GM12878 (cell line): ENCODE results near the gene LASP1. TPM values are rescaled to one million over a fixed set of nuclear protein-coding genes. Genes with fewer than 3 reads are reported as not detected.
A peak's percentile ranks its signal among the peaks of the same experiment; 100 is the strongest.

Source experiments
- ATAC-seq: fragments of 200-7000 bp; cut with Tn5 transposase; 3 replicates; pipeline ENCODE4 v1.9.1; 2020; ENCODE audit warnings: mild to moderate bottlenecking, moderate library complexity
- BruUV-seq: library from RNA; stranded (reverse); fragments of 400-500 nt; replicated peaks from 2 replicates; lab custom pipeline; 2021; lab: Mats Ljungman, UMichigan
- CTCF ChIA-PET: fragments of 300-600 bp; sonication (Branson Sonifier 250); formaldehyde crosslinking; extraction: SDS; loops from one replicate; lab custom pipeline; 2021; ENCODE audit warnings: inconsistent platforms; lab: Yijun Ruan, JAX
- POLR2A ChIA-PET: fragments of 350-600 bp; formaldehyde crosslinking; extraction: SDS; loops from one replicate; lab custom pipeline; 2021; ENCODE audit warnings: inconsistent platforms; lab: Charles Lee
- RAD21 ChIA-PET: fragments of 300-600 bp; sonication (Branson Sonifier 250); formaldehyde crosslinking; loops from one replicate; lab custom pipeline; 2023; ENCODE audit warnings: antibody characterized with exemption; ENCODE audit not compliant: unreplicated experiment; lab: Charles Lee
- SMC1A ChIA-PET: fragments of 300-600 bp; sonication (Branson Sonifier 250); formaldehyde crosslinking; loops from one replicate; lab custom pipeline; 2023; ENCODE audit not compliant: unreplicated experiment, uncharacterized antibody; lab: Charles Lee
- DNase-seq: peaks from one replicate; pipeline ENCODE4 v3.0.0-alpha.2; 2011; ENCODE audit warnings: low read depth, low spot score
- FAIRE-seq: peaks from 3 replicates; lab custom pipeline; 2011; peaks lifted over from hg19 to GRCh38; lab: Jason Lieb, UNC
- H2AFZ ChIP-seq: 2 replicates; pipeline ENCODE4 v1.6.0; 2011; ENCODE audit warnings: low read depth, low read length, control low read depth; ENCODE audit not compliant: control insufficient read depth
- H3K27ac ChIP-seq: 2 replicates; pipeline ENCODE4 v1.5.1; 2011; ENCODE audit warnings: control low read depth; ENCODE audit not compliant: control insufficient read depth, insufficient read depth
- H3K27me3 ChIP-seq, 2 experiments: replicated peaks in 1 of 2; 2 replicates each; pipeline versions ENCODE4 v1.6.0 to v1.6.1; 2011; ENCODE audit warnings: low read length in 1 of 2; ENCODE audit not compliant: control insufficient read depth in 2 of 2, insufficient read depth in 2 of 2
- H3K36me3 ChIP-seq, 2 experiments: 2 replicates each; pipeline ENCODE4 v1.5.1; 2011; ENCODE audit warnings: low read length in 1 of 2; ENCODE audit not compliant: control insufficient read depth in 2 of 2, insufficient read depth in 2 of 2
- H3K4me1 ChIP-seq: 2 replicates; pipeline ENCODE4 v1.6.1; 2011; ENCODE audit warnings: mild to moderate bottlenecking, low read length, moderate library complexity, mixed read lengths; ENCODE audit not compliant: control insufficient read depth, insufficient read depth
- H3K4me2 ChIP-seq: 2 replicates; pipeline ENCODE4 v1.6.0; 2011; ENCODE audit warnings: control low read depth; ENCODE audit not compliant: control insufficient read depth, insufficient read depth
- H3K4me3 ChIP-seq: fragments of 200-600 bp; sonication (generic); 2 replicates; pipeline ENCODE4 v1.5.1; 2016
- H3K79me2 ChIP-seq: 2 replicates; pipeline ENCODE4 v1.6.0; 2011; ENCODE audit warnings: low read length; ENCODE audit not compliant: control insufficient read depth, insufficient read depth
- H3K9ac ChIP-seq: 2 replicates; pipeline ENCODE4 v1.8.0; 2011; ENCODE audit warnings: low read length, control low read depth, mixed read lengths; ENCODE audit not compliant: control insufficient read depth, insufficient read depth
- H3K9me3 ChIP-seq: replicated peaks from 3 replicates; pipeline ENCODE4 v1.5.1; 2011; ENCODE audit warnings: mild to moderate bottlenecking, low read length; ENCODE audit not compliant: control insufficient read depth, insufficient read depth
- H4K20me1 ChIP-seq: 2 replicates; pipeline ENCODE4 v1.6.0; 2011; ENCODE audit not compliant: control insufficient read depth, insufficient read depth
- CREB1 ChIP-seq: IDR thresholded peaks from 2 replicates; pipeline ENCODE4 v1.6.1; 2012; ENCODE audit warnings: low read depth, mild to moderate bottlenecking, inconsistent platforms
- CREM ChIP-seq: IDR thresholded peaks from 2 replicates; pipeline ENCODE4 v1.6.1; 2014; ENCODE audit warnings: antibody characterized with exemption, low read depth
- GABPA ChIP-seq: IDR thresholded peaks from 2 replicates; pipeline ENCODE4 v1.6.1; 2014; ENCODE audit warnings: antibody characterized with exemption, low read depth, mild to moderate bottlenecking, inconsistent platforms
- GATAD2B ChIP-seq: fragments of 450-650 bp; conservative IDR thresholded peaks from 2 replicates; pipeline ENCODE4 v1.6.1; 2017; ENCODE audit warnings: low read depth, mild to moderate bottlenecking, moderate library complexity
- IKZF2 ChIP-seq, 2 experiments: fragments of 450-650 bp; IDR thresholded peaks; 2 replicates each; pipeline ENCODE4 v1.6.1; 2017; ENCODE audit warnings: mild to moderate bottlenecking in 2 of 2, moderate library complexity in 2 of 2
- JUNB ChIP-seq: IDR thresholded peaks from 2 replicates; pipeline ENCODE4 v1.6.1; 2016; ENCODE audit warnings: antibody characterized with exemption, mild to moderate bottlenecking
- LARP7 ChIP-seq: fragments of 450-650 bp; IDR thresholded peaks from 2 replicates; pipeline ENCODE4 v1.6.1; 2017; ENCODE audit warnings: mild to moderate bottlenecking
- MXI1 ChIP-seq: fragments of 150-350 bp; IDR thresholded peaks from 2 replicates; pipeline ENCODE4 v1.6.1; 2011; ENCODE audit warnings: low read depth, mild to moderate bottlenecking, inconsistent platforms, low read length, improper control_type of control experiment
- MYC ChIP-seq: IDR thresholded peaks from 2 replicates; pipeline ENCODE4 v1.6.1; 2011; ENCODE audit warnings: mild to moderate bottlenecking, low read length, moderate library complexity, inconsistent platforms; ENCODE audit not compliant: insufficient read depth, insufficient replicate concordance, insufficient read length, severe bottlenecking
- PAX8 ChIP-seq: fragments of 450-650 bp; IDR thresholded peaks from 2 replicates; pipeline ENCODE4 v1.6.1; 2017; ENCODE audit warnings: mild to moderate bottlenecking, moderate library complexity
- POLR2A ChIP-seq: IDR thresholded peaks from 2 replicates; pipeline ENCODE4 v1.6.1; 2011; ENCODE audit warnings: low read depth, mild to moderate bottlenecking, low read length
- RUNX3 ChIP-seq: IDR thresholded peaks from 2 replicates; pipeline ENCODE4 v1.6.1; 2012; ENCODE audit warnings: low read length, inconsistent platforms
- ZNF217 ChIP-seq: fragments of 450-650 bp; IDR thresholded peaks from 2 replicates; pipeline ENCODE4 v1.6.1; 2017; ENCODE audit warnings: antibody characterized with exemption, mild to moderate bottlenecking
- WGBS: methylation state at CpG from one replicate; pipeline ENCODE4 v1.1.6; 2016; ENCODE audit warnings: low lambda C conversion rate; ENCODE audit not compliant: insufficient replicate concordance, insufficient coverage; ENCODE audit errors: missing lambda C conversion rate; 5-methylcytosine and 5-hydroxymethylcytosine counted together
- in situ Hi-C: fragments of 300-500 bp; cut with MboI; formaldehyde crosslinking; loops from 9 replicates; pipeline ENCODE4 v1.14.3; 2018; ENCODE audit warnings: mixed read lengths
- intact Hi-C: fragments of 100-400 bp; cut with micrococcal nuclease; formaldehyde crosslinking; loops from one replicate; pipeline ENCODE4 v1.14.2; 2022; ENCODE audit not compliant: unreplicated experiment
- polyA plus RNA-seq, 11 experiments: library from polyadenylated mRNA; depleted of rRNA in 4 of 11; unstranded in 6 of 11; stranded (reverse) in 5 of 11; fragments of >200 nt; fragmentation: Nextera tagmentation in 4 of 11; fragmentation: Illumina TruSeq in 1 of 11; extraction: Ambion mirVana in 4 of 11; extraction: Trizol in 1 of 11; gene quantifications; 1 replicate in 1 of 11; 2 replicates in 10 of 11; pipeline versions ENCODE4 v1.2.1 to v1.2.3, GENCODE V29; 2011 to 2016; ENCODE audit warnings: inconsistent platforms in 2 of 11, missing spikeins in 2 of 11, low read depth in 1 of 11
- total RNA-seq, 4 experiments: library from RNA; depleted of rRNA in 3 of 4; stranded (reverse); fragments of >200 nt in 3 of 4; fragmentation: Illumina TruSeq in 1 of 4; extraction: Trizol in 1 of 4; gene quantifications; 2 replicates each; pipeline versions ENCODE4 v1.2.1 to v1.2.3, GENCODE V29; 2013 to 2021
- TF ChIP-seq, protein P1 (sequence below): IDR thresholded peaks from 2 replicates; pipeline ENCODE4 v1.6.1; 2012; ENCODE audit warnings: low read depth, low read length, improper control_type of control experiment

LASP1 gene
- total and polyA plus RNA-seq, 10 of the 15 experiments (the other 5 are each of a cell fraction or from before 2014, with no cell fraction given): 21.0 to 114 (median 59.3) TPM

DNA sequence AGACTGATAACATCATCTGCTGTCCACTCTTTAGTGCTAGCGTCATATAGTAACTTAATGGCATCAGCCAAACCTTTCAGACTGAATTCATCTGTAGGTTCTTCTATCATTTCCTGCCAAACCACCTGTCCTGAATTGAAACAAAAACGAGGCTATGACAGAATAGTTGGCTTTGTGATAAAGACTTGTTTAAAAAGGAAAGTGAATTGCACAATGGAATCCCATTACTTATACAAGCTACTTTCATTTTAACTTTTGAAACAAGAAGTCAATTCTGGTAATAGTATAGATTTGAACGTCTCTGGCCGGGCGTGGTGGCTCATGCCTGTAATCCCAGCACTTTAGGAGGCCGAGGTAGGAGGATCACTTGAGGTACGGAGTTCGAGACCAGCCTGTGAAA, 73.7 kb downstream of the LASP1 start:
- H3K4me3 ChIP-seq: no peak overlapping the region
- intact Hi-C loops (no loop called here), in situ Hi-C loops (no loop called here)
- ChIA-PET RAD21 (interaction anchor here (1.0 to 1.9 kb wide), 3 partner anchors 38 to 72 kb away, joined by 3 to 6 read pairs (median 4); no protein-coding TSS in a partner anchor), CTCF (interaction anchor here (0.7 to 2.6 kb wide), 5 partner anchors 19 to 301 kb away, joined by 3 to 8 read pairs (median 5); partner anchors contain the start of gene LASP1NB), POLR2A (interaction anchor here (0.6 kb wide), 1 partner anchor 256 kb away, joined by 6 read pairs; the partner anchor contains the start of gene RPL19), SMC1A (interaction anchor here (1.1 to 1.7 kb wide), 6 partner anchors 11 to 210 kb away, joined by 3 to 7 read pairs (median 4); partner anchors contain the start of gene LASP1)
- H3K4me2 ChIP-seq: no peak overlapping the region
- no TSS peak for BruUV-seq
- no peaks in the 10 kb centered on the region for H4K20me1 ChIP-seq
- FAIRE-seq: no peak
- H3K27me3 ChIP-seq: no peaks in the 10 kb centered on the region
- H3K27ac ChIP-seq: no peak overlapping the region
- ATAC-seq: peak; percentile 64
- H2AFZ ChIP-seq: no peak overlapping the region
- no peaks in the 10 kb centered on the region for H3K36me3 ChIP-seq
- no peaks in the 10 kb centered on the region for H3K9me3 ChIP-seq
- no peak overlapping the region for H3K9ac ChIP-seq
- TF ChIP-seq CREM (peak; percentile 66; the same call in 1 of the 2 replicates), JUNB (peak; percentile 10; the same call in 1 of the 2 replicates), CREB1 (peak; percentile 89), GABPA (0 out of 2 replicates have a peak, but pooled peaks have one; percentile 20), MYC (no peak), MXI1 (no peak)
- DNase-seq: no peak
- 19% methylated on average over 8 of the region's 8 CpGs for WGBS
- peaks cover 7% of the 10 kb centered on the region; the same call in 1 of the 2 replicates for H3K4me1 ChIP-seq
- H3K79me2 ChIP-seq: no peaks in the 10 kb centered on the region

DNA sequence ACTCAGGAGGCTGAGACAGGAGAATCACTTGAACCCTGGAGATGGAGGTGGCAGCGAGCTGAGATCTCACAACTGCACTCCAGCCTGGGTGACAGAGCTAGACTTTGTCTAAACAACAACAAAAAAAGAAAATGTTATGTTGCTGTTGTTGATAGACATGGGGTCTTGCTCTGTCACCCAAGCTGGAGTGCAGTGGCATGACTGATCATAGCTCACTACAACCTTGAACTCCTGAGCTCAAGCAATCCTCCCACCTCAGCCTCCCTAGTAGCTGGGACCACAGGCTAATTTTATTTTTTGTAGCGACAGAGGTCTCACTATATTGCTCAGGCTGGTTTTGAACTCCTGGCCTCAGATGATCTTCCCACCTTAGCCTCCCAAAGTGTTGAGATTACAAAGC, 77.3 kb downstream of the LASP1 start:
- H3K27ac ChIP-seq: no peak overlapping the region
- ChIA-PET SMC1A (no interaction called here), POLR2A (no interaction called here), RAD21 (interaction anchor here (0.7 kb wide), 1 partner anchor 36 kb away, joined by 3 read pairs; no protein-coding TSS in a partner anchor), CTCF (interaction anchor here (1.0 to 1.5 kb wide), 2 partner anchors 36 to 217 kb away, joined by 3 read pairs; no protein-coding TSS in a partner anchor)
- no peaks in the 10 kb centered on the region for H3K27me3 ChIP-seq
- in situ Hi-C loops (no loop called here), intact Hi-C loops (no loop called here)
- no peak overlapping the region for H3K4me3 ChIP-seq
- peaks cover 7% of the 10 kb centered on the region; the same call in 1 of the 2 replicates for H3K4me1 ChIP-seq
- H3K4me2 ChIP-seq: no peak overlapping the region
- ATAC-seq (no peak), DNase-seq (no peak), FAIRE-seq (no peak)
- BruUV-seq: no TSS peak
- H2AFZ ChIP-seq: no peak overlapping the region
- no peaks in the 10 kb centered on the region for H3K9me3 ChIP-seq
- H3K9ac ChIP-seq: no peak overlapping the region
- no peaks in the 10 kb centered on the region for H3K79me2 ChIP-seq
- 46% methylated on average over 2 of the region's 2 CpGs for WGBS
- no peaks in the 10 kb centered on the region for H4K20me1 ChIP-seq
- no peaks in the 10 kb centered on the region for H3K36me3 ChIP-seq
- TF ChIP-seq GATAD2B (no peak), PAX8 (no peak), RUNX3 (no peak), POLR2A (no peak), ZNF217 (no peak), LARP7 (no peak), IKZF2 (IDR thresholded peaks at IDR 0.05) (no peak)
- TF ChIP-seq, protein P1, sequence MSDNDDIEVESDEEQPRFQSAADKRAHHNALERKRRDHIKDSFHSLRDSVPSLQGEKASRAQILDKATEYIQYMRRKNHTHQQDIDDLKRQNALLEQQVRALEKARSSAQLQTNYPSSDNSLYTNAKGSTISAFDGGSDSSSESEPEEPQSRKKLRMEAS: no peak
